ENCODE measurements around the gene GRIN2C.

DNA sequence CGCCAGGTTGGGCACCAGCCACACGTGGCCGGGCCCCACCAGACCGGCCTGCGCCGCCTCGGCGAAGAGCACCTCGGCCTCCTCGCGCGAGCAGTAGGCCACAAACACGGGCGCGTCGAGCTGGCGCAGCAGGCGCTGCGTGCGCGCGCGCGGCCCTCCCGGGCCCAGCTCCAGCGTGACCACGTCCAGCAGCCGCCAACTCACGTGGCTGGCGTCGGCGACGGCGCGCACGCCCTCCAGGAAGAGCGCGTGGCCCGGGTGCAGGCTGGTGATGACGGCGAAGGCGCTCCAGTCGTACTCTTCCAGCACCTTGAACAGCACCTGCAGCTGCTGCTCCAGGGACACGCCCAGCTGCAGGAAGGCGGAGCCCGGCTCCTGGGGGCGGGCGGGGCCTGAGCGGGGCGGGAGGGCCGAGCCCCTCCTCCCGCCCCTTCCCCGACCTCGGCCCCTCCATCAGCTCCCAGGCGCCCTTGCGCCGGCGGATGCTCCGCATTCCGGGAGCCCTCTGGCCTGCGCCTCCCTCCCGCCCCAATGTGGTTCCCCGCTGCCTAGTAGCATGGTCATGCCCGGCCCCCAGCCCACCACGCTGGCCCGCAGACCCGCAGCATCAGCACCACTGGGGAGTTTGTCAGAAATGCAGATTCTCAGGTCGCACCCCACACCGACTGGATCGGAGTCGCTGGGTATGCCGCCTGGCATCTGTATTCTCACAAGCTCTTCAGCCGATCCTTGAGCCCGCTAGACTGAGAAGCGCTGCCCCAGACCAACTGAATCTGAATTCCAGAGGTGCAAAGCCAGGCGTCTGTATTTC, 7.2 kb downstream of the GRIN2C start:
- TF ChIP-seq, protein P1, sequence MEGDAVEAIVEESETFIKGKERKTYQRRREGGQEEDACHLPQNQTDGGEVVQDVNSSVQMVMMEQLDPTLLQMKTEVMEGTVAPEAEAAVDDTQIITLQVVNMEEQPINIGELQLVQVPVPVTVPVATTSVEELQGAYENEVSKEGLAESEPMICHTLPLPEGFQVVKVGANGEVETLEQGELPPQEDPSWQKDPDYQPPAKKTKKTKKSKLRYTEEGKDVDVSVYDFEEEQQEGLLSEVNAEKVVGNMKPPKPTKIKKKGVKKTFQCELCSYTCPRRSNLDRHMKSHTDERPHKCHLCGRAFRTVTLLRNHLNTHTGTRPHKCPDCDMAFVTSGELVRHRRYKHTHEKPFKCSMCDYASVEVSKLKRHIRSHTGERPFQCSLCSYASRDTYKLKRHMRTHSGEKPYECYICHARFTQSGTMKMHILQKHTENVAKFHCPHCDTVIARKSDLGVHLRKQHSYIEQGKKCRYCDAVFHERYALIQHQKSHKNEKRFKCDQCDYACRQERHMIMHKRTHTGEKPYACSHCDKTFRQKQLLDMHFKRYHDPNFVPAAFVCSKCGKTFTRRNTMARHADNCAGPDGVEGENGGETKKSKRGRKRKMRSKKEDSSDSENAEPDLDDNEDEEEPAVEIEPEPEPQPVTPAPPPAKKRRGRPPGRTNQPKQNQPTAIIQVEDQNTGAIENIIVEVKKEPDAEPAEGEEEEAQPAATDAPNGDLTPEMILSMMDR (conservative IDR thresholded peaks at IDR 0.05), result no peak
- TF ChIP-seq ZFX (IDR thresholded peaks at IDR 0.05), result peak; percentile 98; the same call in 1 of the 2 replicates

All from C4-2B (cell line).